Stimulated activated CD4-positive, alpha-beta T cell treated with anti-CD3 and anti-CD28 coated beads, Interleukin-12 subunit alpha, Interleukin-12 subunit beta, amount 100 ng/mL, for 48 hours (primary cell): Measurements from ENCODE around the gene CLASP1.
A peak's percentile ranks its signal among the peaks of the same experiment; 100 is the strongest.
"Not testable (repeated sequence)": the region's sequence is repeated elsewhere in the genome, so short reads cannot be mapped to it uniquely, and the experiment has no call there.

ENCODE experiments used
- DNase-seq, 3 donors: peaks; one replicate each; pipeline ENCODE4 v3.0.0-alpha.2; 2020; ENCODE audit warnings: low read depth in 2 of 3, low spot score in 1 of 3

The CLASP1 gene

GRCh38 chr2:121377646-121378045 is 271.6 kb downstream of the CLASP1 start:
- no peak for DNase-seq

- DNase-seq = no peak
Observed at GRCh38 chr2:121376535-121377250, 272.6 kb downstream of the CLASP1 start.

DNA sequence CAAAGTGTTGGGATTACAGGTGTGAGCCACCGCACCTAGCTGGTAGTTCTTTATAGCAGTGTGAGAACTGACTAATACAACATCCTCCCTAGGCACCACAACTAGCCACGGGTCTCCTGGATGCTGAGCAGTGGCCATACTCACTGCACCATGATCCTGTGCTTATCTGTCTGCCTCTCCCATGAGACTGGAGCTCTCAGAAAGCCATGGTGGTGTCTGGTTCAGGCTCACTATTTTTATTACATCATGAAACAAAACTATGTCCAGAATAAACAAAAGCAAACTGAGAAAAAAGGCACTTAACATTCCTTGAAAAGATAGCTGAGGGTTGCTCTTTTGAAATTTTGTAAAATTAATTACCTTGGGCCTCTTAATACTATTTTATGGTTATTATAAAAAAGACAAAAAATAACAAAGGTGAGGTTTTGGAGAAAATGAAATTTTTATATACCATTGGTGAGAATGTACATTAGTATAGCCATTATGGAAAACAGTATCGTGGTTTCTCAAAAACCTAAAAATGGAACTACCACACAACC is 273.6 kb downstream of the CLASP1 start:
- DNase-seq = no peak

GRCh38 chr2:121374412-121375075 is 274.7 kb downstream of the CLASP1 start:
- DNase-seq = not testable (repeated sequence)

DNA sequence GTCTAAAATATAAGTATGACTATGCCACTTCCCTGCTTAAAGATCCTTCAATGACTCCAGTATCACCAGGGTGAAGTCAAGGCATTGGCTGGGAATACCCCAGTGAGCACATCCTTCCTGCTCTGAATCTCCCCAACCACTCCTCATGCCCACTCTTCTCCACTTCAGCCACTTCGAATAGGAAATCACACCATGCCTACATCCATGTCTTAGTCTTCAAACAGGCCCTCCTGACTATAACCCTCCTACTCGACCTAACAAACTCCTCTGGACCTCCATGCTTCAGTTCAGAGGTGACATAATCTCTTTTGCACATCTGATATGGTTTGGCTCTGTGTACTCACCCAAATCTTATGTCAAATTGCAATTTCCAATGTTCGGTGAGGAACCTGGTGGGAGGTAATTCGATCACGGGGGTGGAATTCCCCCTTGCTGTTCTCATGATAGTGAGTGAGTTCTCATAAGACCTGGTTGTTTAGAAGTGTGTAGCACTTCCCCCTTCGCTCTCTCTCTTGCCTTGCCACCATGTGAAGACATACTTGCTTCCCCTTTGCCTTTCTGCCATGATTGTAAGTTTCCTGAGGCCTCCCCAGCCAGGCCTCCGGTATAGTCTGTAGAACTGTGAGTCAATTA is 276.4 kb downstream of the CLASP1 start:
- no peak for DNase-seq

DNA sequence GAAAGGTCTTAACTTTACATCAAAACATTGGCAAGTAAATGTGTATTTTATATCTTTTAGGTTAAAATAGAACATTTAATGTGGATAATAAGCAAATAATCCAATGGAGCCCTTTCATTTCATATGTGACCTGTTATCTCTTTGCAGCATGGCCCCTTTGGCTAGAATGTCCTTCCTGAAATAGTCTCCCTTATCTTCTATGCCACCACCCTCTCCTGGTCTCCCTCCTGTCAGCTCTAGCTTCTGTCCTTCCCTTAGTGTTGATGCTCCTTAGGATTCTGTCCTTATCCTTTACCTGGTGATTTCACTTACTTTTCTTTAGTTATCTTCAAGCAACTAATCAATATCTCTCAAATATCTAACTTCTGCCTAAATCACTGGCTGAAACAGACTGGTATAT is 277.2 kb downstream of the CLASP1 start:
- DNase-seq = no peak

DNA sequence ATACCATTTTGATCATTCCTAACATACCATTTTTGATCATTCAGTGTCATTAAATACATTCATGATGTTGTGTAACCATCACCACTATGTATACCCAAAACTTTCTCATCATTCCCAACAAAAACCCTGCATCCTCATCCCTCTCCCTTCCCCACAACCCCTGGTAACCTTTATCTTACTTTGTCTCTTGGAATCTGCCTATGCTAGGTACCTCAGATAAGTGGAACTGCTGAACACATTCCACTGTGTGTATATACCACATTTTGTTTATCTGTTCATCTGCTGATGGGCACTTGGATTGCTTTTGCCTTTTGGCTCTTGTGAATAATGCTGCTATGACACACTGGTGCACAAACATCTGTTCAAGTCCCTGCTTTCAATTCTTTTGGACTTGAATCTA is 280.4 kb downstream of the CLASP1 start:
- no peak for DNase-seq

- no peak for DNase-seq
Observed at GRCh38 chr2:121368155-121368554, 281.1 kb downstream of the CLASP1 start.

DNA sequence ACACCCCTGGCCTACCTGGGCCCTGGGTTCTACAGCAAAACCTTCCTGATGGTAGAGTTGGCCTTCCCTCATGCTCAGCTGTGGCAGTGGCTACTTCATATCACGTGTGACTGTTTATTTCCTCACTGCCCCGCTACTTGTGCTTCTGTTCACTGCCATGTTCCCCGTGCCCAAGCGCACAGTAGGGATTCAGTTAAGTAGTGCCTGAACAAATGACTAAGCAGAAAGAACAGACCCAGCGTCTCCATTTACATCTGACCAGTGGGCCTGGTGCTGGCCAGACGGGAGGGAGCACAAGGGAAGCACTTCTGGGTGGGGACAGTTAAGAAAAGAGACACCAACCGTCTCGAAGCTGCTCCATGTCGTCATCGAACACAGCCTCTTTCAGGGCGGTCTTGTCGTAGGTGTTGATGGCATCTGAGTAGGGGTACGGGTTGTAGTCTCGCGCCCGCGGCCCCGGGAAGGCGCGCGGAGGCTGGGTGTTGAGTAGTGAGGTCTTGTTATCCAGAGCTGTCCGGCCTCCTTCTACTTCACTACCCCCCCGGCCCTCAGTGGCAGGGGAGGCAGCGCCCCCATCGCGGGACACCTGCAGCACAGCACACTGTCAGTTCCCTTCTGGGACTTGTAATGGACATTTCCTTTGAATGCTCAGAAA is 281.9 kb downstream of the CLASP1 start:
- DNase-seq = no peak

DNA sequence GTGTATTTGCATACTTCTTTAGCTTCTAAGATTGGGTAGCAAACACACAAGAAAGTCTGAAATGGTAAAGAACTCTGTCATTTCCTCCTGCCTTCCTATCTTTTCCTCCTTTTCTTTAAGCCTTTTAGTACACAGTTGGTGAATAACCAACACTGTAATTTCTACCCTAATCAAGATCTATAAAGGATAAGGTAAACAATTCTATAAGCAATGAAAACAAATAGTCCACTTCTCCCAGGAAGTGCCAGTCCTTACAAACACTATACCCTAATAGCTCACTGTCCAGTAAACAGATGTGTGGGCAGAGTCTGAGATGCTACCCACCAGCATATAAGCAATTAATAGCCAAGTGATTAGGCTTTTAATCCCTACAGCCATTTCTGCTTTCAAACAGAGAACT is 283.2 kb downstream of the CLASP1 start:
- DNase-seq = no peak

GRCh38 chr2:121365061-121365460 is 284.2 kb downstream of the CLASP1 start:
- DNase-seq = no peak

DNA sequence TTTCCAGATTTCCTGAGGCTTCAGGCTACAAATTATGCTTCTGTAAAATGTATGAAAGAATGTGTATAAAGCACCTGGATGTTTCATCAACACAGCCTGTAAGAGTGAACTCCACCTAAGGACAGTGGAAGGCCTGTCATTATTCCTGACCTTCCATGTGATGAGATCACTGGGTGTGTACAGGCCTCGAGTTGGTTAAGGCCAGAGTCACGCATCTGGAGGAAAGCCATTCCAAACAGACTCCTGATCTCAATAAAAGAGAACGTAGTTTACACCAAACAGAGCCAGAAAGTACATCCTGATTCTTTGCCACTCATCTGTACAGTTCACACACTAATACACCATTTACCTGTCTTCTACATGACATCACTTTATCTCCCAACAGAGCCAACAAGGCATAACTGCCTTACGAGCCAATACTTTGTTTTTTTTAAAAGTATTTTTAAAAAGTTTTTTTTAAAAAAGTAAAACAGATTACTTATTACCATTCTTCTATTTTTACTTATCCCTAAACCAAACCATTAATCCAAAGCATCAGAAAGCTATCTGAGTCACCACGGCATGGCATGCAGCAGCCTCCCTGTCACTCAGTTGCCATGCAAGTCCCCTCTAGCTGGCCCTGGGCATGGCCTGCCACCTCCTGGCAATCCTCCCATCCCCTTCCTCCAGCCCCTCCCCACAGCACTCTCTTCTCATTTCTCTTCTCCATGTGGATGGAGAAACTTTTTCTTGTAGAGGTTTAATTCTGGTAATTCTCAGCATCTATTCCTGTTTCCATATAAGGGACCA is 285.4 kb downstream of the CLASP1 start:
- no peak for DNase-seq

GRCh38 chr2:121362774-121363173 is 286.5 kb downstream of the CLASP1 start:
- DNase-seq = no peak

DNA sequence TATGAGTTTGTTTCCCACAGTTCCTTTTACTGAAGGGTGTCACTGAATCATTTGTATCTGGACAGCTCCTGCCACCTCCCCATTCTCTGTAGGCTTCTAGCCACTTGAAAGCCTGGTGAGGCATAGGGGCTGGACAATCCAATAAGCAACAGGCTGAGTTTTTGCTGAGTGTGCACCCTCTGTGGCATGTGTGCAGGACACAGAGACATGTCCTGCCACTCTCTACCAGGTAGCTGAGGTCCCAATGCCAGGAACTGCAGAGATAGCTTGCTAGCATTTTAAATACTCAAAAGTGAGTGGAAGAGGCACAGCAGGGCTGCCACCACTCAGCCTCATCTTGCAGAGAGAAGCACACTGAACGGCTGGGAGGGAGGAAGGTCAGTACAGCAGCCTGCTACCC is 287.0 kb downstream of the CLASP1 start:
- DNase-seq = no peak

- DNase-seq = no peak
Observed at GRCh38 chr2:121360566-121361300, 288.5 kb downstream of the CLASP1 start.

DNA sequence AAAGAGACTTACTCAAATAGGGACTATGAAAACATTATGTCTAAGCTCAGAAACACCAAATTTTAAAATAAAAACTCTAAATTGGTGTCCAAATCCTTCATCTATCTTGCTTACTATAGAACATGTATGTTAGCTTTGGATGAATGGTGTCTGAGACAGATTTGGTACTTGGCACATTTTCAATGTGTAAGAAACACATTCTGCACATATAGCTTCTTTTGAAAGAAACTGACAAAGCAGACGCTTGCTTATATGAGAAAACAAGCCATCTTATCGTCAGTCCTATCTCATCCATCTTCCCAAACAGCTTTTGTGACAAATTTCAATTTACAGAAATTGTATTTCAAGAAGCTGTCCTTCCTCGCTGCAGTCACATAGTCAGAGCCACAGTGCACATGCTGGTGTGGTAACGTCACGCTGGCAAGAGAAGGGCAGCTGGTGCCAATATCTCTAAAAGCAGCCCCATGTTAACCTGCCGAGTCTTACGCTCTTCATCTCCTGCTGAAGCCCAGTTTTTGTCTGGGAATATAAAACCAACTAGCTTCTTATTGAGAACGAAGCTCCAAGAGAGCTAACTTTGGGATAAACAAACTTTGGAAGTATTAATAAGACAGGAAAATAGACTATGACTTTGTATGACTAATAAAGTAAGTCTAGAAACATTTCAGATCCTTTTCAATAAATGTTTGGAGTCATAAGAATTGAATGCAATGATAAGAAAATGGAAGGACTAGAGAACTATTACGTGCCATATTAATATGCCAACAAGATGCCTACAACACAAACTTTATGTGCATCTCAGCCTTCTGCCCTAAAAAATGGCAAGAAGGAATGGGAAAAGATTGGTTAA is 289.3 kb downstream of the CLASP1 start:
- no peak for DNase-seq

DNA sequence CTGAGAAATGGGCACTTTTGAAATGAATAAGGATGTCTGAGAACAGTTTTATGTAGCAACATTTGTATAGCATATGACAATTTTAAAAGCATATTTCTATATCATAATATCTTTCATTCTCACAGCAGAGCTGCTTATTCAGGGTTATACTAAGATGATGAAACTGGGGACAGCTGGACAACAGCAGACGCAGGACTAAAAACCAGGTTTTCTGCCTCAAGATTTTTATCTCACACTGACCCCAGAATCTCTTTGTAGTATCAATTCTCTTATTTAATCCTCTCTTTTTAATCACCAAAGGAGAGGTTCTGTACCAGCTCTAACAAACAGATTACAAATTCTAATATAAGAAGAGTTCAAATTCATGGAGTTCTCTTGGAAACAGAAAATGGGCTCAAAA is 290.1 kb downstream of the CLASP1 start:
- DNase-seq = no peak

DNA sequence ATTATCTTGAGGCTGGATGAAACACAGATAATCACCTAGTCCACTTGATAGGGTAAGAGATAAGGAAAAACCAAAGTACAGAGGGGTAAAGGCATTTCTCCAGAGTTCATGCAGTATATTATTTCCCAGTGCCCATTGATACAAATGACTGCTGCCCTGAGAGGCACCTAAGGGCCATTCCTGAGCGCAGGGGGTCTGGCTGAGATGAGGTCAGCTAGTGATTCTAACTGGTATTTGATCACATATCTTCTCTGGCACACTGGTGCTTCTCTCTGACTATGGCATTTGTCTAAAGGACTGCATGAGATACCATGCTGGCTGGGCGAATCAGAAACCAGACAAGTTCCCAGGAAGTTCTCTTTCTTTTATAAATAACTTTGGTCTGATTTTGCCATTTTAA is 291.0 kb downstream of the CLASP1 start:
- DNase-seq = no peak

GRCh38 chr2:121356058-121356640 is 293.1 kb downstream of the CLASP1 start:
- DNase-seq = peak in 1 of 3 donors; percentile 27
